HepG2 (cell line): ENCODE measurements around the gene CA11. TPM values are rescaled to one million over a fixed set of nuclear protein-coding genes. Genes with fewer than 3 reads are reported as not detected.

Source experiments
- AGO2 ChIP-seq: fragments of 200-400 bp; formaldehyde crosslinking; optimal IDR thresholded peaks from 2 replicates; pipeline ENCODE3; 2017; ENCODE audit warnings: mild to moderate bottlenecking, low read depth, low read length, moderate library complexity
- ARNT2 ChIP-seq: sonication (generic); formaldehyde crosslinking; IDR thresholded peaks from 2 replicates; pipeline ENCODE4 v1.8.0; 2022; ENCODE audit warnings: mild to moderate bottlenecking, low read depth, missing genetic modification reagents, moderate library complexity
- BCL3 ChIP-seq: sonication (generic); formaldehyde crosslinking; IDR thresholded peaks from 2 replicates; pipeline ENCODE4 v1.5.1; 2020; ENCODE audit warnings: mild to moderate bottlenecking, missing genetic modification reagents, moderate library complexity
- FOXK1 ChIP-seq: sonication (generic); formaldehyde crosslinking; IDR thresholded peaks from 2 replicates; pipeline ENCODE4 v1.4.0; 2020; ENCODE audit warnings: low read depth, missing genetic modification reagents, borderline replicate concordance
- GATAD2A ChIP-seq: IDR thresholded peaks from 2 replicates; pipeline ENCODE4 v1.6.1; 2016
- JUNB ChIP-seq: sonication (generic); formaldehyde crosslinking; IDR thresholded peaks from 2 replicates; pipeline ENCODE4 v1.8.0; 2022; ENCODE audit warnings: missing genetic modification reagents, mild to moderate bottlenecking, borderline replicate concordance
- KAT2B ChIP-seq: fragments of 150-350 bp; IDR thresholded peaks from 2 replicates; pipeline ENCODE4 v1.6.1; 2014; ENCODE audit warnings: low read depth, low read length, borderline replicate concordance
- MATR3 ChIP-seq: sonication (generic); formaldehyde crosslinking; IDR thresholded peaks from 2 replicates; pipeline ENCODE4 v1.4.0; 2020; ENCODE audit warnings: missing genetic modification reagents
- MED13 ChIP-seq: sonication (generic); formaldehyde crosslinking; IDR thresholded peaks from 2 replicates; pipeline ENCODE4 v1.5.0; 2020; ENCODE audit warnings: missing genetic modification reagents
- MLX ChIP-seq: IDR thresholded peaks from 2 replicates; pipeline ENCODE4 v1.6.1; 2016
- NR2F2 ChIP-seq: IDR thresholded peaks from 2 replicates; pipeline ENCODE4 v1.6.1; 2012; ENCODE audit warnings: low read depth, inconsistent platforms, borderline replicate concordance
- PLRG1 ChIP-seq: fragments of 450-650 bp; conservative IDR thresholded peaks from 2 replicates; pipeline ENCODE4 v1.6.1; 2016
- RNF2 ChIP-seq: fragments of 450-650 bp; conservative IDR thresholded peaks from 2 replicates; pipeline ENCODE4 v1.6.1; 2016; ENCODE audit warnings: low read depth
- SAP130 ChIP-seq: IDR thresholded peaks from 2 replicates; pipeline ENCODE4 v1.6.1; 2016; ENCODE audit warnings: low read depth
- SIX1 ChIP-seq: sonication (generic); formaldehyde crosslinking; IDR thresholded peaks from 2 replicates; pipeline ENCODE4 v1.4.0; 2020; ENCODE audit warnings: missing genetic modification reagents, borderline replicate concordance
- TFE3 ChIP-seq: IDR thresholded peaks from 2 replicates; pipeline ENCODE4 v1.6.1; 2016
- THYN1 ChIP-seq: sonication (generic); formaldehyde crosslinking; IDR thresholded peaks from 2 replicates; pipeline ENCODE4 v1.8.1; 2023; ENCODE audit warnings: low read depth, mild to moderate bottlenecking, moderate library complexity, missing genetic modification reagents, borderline replicate concordance
- TP53 ChIP-seq: sonication (generic); formaldehyde crosslinking; conservative IDR thresholded peaks from 2 replicates; pipeline ENCODE4 v1.4.0; 2020; ENCODE audit warnings: missing genetic modification reagents
- TSC22D2 ChIP-seq: sonication (generic); formaldehyde crosslinking; IDR thresholded peaks from 2 replicates; pipeline ENCODE4 v1.5.1; 2020; ENCODE audit warnings: missing genetic modification reagents, mild to moderate bottlenecking, borderline replicate concordance
- YY1 ChIP-seq: IDR thresholded peaks from 2 replicates; pipeline ENCODE4 v1.6.1; 2011; ENCODE audit warnings: low read length, low read depth, moderate library complexity, mild to moderate bottlenecking; ENCODE audit not compliant: insufficient read depth, insufficient replicate concordance
- ZNF10 ChIP-seq: sonication (generic); formaldehyde crosslinking; IDR thresholded peaks from 2 replicates; pipeline ENCODE4 v1.4.0; 2020; ENCODE audit warnings: mild to moderate bottlenecking, low read depth, missing genetic modification reagents, borderline replicate concordance
- ZNF17 ChIP-seq: sonication (generic); formaldehyde crosslinking; IDR thresholded peaks from 2 replicates; pipeline ENCODE4 v1.5.0; 2020; ENCODE audit warnings: mild to moderate bottlenecking, missing genetic modification reagents
- ZNF33A ChIP-seq: sonication (generic); formaldehyde crosslinking; IDR thresholded peaks from 2 replicates; pipeline ENCODE4 v1.5.1; 2020; ENCODE audit warnings: missing genetic modification reagents, mild to moderate bottlenecking, moderate library complexity, borderline replicate concordance
- ZNF660 ChIP-seq: sonication (generic); formaldehyde crosslinking; IDR thresholded peaks from 2 replicates; pipeline ENCODE4 v1.5.1; 2020; ENCODE audit warnings: mild to moderate bottlenecking, low read depth, missing genetic modification reagents, borderline replicate concordance
- ZNF7 ChIP-seq: IDR thresholded peaks from 2 replicates; pipeline ENCODE4 v1.6.1; 2016; ENCODE audit warnings: missing biosample characterization, missing genetic modification reagents
- ZNF747 ChIP-seq: sonication (generic); formaldehyde crosslinking; IDR thresholded peaks from 2 replicates; pipeline ENCODE4 v1.8.1; 2023; ENCODE audit warnings: missing genetic modification reagents, mild to moderate bottlenecking, borderline replicate concordance
- ZNF790 ChIP-seq: sonication (generic); formaldehyde crosslinking; IDR thresholded peaks from 2 replicates; pipeline ENCODE4 v1.8.0; 2022; ENCODE audit warnings: missing genetic modification reagents, mild to moderate bottlenecking, borderline replicate concordance
- ZSCAN20 ChIP-seq: sonication (generic); formaldehyde crosslinking; IDR thresholded peaks from 2 replicates; pipeline ENCODE4 v1.4.0; 2020; ENCODE audit warnings: missing genetic modification reagents, mild to moderate bottlenecking, borderline replicate concordance
- ZSCAN30 ChIP-seq: sonication (generic); formaldehyde crosslinking; IDR thresholded peaks from 2 replicates; pipeline ENCODE4 v1.5.0; 2020; ENCODE audit warnings: mild to moderate bottlenecking, missing genetic modification reagents
- polyA plus RNA-seq, 8 experiments: library from polyadenylated mRNA; depleted of rRNA in 3 of 8; stranded (reverse) in 7 of 8; unstranded in 1 of 8; fragments of >200 nt; fragmentation: Illumina TruSeq in 4 of 8; extraction: Trizol in 4 of 8; gene quantifications; 2 replicates each; pipeline versions ENCODE4 v1.2.1 to v1.2.3, GENCODE V29; 2011 to 2016; ENCODE audit warnings: low read depth in 4 of 8, missing spikeins in 1 of 8, mixed read lengths in 1 of 8; ENCODE audit not compliant: insufficient read depth in 1 of 8
- total RNA-seq, 5 experiments: library from RNA; depleted of rRNA; stranded (reverse); fragments of >200 nt; fragmentation: Illumina TruSeq; extraction: Trizol; gene quantifications; 2 replicates each; pipeline ENCODE4 v1.2.3, GENCODE V29; 2016; ENCODE audit warnings: low read depth in 1 of 5

Gene CA11
- total and polyA plus RNA-seq, 2 of the 13 experiments (the other 11 are each of a cell fraction or from before 2014, with no cell fraction given) = 0.41 to 0.58 TPM

GRCh38 chr19:48634424-48635262 is 11.3 kb downstream of the CA11 start (continued):
- TF ChIP-seq NR2F2 (no peak), BCL3 (CRISPR knock-in tag) (0 out of 2 replicates have a peak, but pooled peaks have one; percentile 45), ZNF660 (CRISPR knock-in tag) (no peak), FOXK1 (CRISPR knock-in tag) (peak; percentile 70; the same call in 1 of the 2 replicates), RNF2 (no peak), SIX1 (no peak), MED13 (CRISPR knock-in tag) (0 out of 2 replicates have a peak, but pooled peaks have one; percentile 38), JUNB (no peak), TSC22D2 (CRISPR knock-in tag) (no peak), SAP130 (CRISPR knock-in tag) (peak; percentile 88), TP53 (no peak), GATAD2A (CRISPR knock-in tag) (peak; percentile 51), ZNF10 (no peak), THYN1 (no peak), ZNF790 (0 out of 2 replicates have a peak, but pooled peaks have one; percentile 48), PLRG1 (no peak), ZNF7 (CRISPR knock-in tag) (no peak), ZSCAN30 (CRISPR knock-in tag) (peak; percentile 59; the same call in 1 of the 2 replicates), ZNF747 (no peak), TFE3 (CRISPR knock-in tag) (peak; percentile 90), MLX (CRISPR knock-in tag) (peak; percentile 84), MATR3 (CRISPR knock-in tag) (no peak), ZSCAN20 (CRISPR knock-in tag) (no peak), AGO2 (peak; percentile 56), ARNT2 (CRISPR knock-in tag) (peak; percentile 67), ZNF17 (CRISPR knock-in tag) (no peak), KAT2B (no peak), ZNF33A (CRISPR knock-in tag) (no peak), YY1 (peak; percentile 55)
